SK-MEL-5 (cell line): ENCODE results near the gene USP40. TPM values are rescaled to one million over a fixed set of nuclear protein-coding genes. Genes with fewer than 3 reads are reported as not detected.

Source experiments
- DNase-seq: peaks from one replicate; pipeline ENCODE4 v3.0.0-alpha.2; 2016; ENCODE audit warnings: low read depth, low spot score
- in situ Hi-C: cut with HindIII; loops from 2 replicates; pipeline ENCODE4 v1.10.0; 2016; ENCODE audit warnings: low sequenced_read_pairs, high pct_unique_total_duplicates, low pct_unique_long_range_greater_than_20kb
- total RNA-seq: library from RNA; depleted of rRNA; stranded (reverse); fragments of >200 nt; shearing (Covaris generic); gene quantifications from 2 replicates; pipeline ENCODE4 v1.2.3, GENCODE V29; 2014

USP40 gene
- total RNA-seq, 1 experiment from 2014 or later: 38.3 TPM

GRCh38 chr2:233470839-233471238 lies 95.7 kb downstream of the USP40 start:
- no peak for DNase-seq
- in situ Hi-C loops: no loop called here

DNA sequence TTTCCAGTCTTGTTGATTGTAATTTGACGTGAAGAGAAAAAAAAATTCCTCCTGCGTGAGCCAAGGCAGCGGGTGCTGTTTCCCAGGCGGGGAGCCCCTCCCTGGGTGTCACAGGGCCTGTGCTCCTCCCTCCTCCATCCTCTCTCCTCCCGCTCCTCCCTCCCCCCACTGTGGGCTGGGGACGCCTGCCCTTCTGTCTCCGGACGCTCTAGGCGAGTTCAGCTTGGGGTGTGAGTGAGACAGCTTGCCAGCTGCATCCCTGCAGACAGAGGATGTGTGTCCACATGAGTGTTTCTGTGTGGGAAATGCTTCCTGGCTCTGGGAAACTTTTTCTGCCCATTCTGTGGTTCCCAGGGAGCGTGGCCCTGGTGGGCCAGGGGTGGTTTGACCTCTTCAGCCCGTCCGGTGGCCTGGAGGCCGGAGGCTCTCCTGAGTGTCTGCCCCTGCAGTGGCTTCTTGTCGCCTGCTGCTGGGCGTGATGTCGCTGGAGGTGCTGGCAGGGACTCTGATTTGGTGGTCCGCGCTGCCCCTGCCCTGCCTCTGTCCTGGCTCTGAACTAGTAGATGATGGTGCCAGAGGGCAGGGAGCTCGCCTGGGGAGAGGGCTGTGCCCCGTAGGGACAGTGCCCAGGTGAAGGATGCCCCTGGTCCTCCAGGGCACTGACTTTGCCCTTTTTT lies 96.4 kb downstream of the USP40 start:
- DNase-seq: no peak

DNA sequence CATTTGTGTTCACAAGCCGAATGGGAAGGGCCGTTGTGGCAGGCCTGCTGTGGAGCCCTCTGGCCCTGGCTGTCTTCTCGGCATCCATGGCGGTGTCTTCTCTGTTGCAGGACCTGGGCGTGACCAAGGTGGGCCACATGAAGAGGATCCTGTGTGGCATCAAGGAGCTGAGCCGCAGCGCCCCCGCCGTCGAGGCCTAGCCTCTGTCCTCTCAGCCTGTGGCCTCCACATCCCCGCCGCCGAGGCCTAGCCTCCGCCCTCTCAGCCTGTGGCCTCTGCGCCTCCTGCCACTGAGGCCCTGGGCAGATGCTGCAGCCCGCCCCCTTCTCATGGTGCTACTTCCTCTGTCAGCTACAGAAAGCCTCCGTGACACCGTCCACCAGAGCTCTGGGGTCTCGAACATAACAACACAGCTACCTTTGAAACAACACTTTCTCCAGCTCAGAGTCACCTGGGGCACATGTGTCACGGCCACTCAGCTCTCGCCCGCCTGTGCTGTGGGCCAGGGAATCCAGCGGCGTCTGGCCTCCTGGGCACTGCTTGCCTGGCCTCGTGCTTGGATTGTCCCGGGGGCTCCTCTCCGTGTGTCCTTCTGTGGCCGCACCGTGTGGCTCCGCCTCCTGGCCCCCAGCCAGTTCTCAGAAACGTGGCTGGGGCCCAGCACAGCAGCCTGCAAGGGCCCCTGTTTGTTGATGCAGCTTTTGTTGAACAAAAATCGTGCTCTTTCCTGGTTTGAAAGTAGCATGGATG lies 97.1 kb downstream of the USP40 start:
- no peak for DNase-seq
- in situ Hi-C loops: no loop called here

More for the DNA sequence above, 96.4 kb downstream of the USP40 start:
- in situ Hi-C loops: no loop called here

GRCh38 chr2:233468741-233469110 lies 97.9 kb downstream of the USP40 start:
- in situ Hi-C loops: no loop called here
- DNase-seq: no peak

GRCh38 chr2:233468047-233468740 lies 98.4 kb downstream of the USP40 start:
- DNase-seq: no peak
- in situ Hi-C loops: no loop called here

DNA sequence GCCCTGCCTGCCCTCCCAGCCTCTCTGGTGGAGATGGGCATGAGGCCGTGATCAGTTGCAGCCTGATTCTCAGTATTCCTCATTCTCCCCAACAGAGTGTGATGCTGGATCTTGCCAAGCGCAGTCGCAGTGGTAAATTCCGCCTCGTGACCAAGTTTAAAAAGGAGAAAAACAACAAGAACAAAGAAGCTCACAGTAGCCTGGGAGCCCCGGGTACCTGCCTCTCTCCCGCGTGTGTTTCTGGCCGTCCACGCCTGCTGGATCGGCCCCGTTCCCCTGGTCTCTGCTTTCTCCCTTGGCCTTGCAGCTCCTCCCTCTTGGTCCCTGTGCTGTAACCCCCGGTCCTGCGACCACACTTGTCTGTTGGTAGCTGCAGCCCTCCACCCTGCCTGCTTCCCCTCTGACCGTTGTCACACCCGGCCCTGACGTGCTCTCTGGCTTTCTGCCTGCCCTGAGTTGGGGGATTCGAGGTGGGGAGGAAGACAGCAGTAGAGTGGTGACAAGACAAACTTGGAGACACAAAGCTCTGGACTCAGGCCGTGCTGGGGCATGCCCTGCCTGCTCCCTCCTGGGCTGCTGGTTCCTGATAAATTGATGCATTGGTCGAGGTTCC lies 99.5 kb downstream of the USP40 start:
- no peak for DNase-seq
- in situ Hi-C loops: no loop called here

- in situ Hi-C loops: no loop called here
- no peak for DNase-seq
These were observed 101.9 kb downstream of the USP40 start for GRCh38 chr2:233464531-233465240.

DNA sequence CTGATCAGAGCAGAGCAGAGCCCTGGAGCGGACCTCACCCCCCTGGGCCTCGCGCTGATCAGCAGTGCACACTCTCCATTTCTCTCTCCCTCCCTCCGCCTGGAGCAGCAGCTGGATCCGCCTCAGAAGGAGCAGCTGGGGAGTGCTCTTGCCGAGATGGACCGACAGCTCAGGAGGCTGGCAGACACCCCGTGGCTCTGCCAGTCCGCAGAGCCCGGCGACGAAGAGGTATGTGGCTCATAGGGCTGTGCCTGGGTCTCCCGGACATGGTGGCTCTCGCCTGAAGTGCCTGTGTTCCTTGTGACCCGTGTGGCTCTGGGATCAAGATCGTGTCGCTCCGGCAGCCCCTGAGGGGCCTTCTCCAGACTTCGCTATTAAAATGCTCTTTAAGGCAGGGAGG lies 102.5 kb downstream of the USP40 start:
- in situ Hi-C loops: no loop called here
- no peak for DNase-seq

DNA sequence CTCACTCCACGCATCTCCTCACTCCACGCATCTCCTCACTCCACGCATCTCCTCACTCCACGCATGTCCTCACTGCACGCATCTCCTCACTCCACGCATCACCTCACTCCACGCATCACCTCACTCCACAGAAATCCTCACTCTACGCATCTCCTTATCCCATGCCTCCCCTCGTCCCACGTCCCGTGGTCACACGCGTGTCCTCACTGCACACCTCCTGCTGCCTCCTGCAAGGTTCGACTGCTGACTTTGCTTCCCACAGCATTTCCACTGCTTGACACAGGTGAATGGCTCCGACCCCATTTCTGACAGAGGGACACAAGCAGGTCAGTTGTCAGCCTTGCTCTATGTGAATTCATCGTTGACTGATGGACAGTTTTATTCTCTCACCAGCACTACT lies 103.0 kb downstream of the USP40 start:
- in situ Hi-C loops: no loop called here
- no peak for DNase-seq

GRCh38 chr2:233462826-233463470 lies 103.6 kb downstream of the USP40 start:
- DNase-seq: no peak
- in situ Hi-C loops: no loop called here

DNA sequence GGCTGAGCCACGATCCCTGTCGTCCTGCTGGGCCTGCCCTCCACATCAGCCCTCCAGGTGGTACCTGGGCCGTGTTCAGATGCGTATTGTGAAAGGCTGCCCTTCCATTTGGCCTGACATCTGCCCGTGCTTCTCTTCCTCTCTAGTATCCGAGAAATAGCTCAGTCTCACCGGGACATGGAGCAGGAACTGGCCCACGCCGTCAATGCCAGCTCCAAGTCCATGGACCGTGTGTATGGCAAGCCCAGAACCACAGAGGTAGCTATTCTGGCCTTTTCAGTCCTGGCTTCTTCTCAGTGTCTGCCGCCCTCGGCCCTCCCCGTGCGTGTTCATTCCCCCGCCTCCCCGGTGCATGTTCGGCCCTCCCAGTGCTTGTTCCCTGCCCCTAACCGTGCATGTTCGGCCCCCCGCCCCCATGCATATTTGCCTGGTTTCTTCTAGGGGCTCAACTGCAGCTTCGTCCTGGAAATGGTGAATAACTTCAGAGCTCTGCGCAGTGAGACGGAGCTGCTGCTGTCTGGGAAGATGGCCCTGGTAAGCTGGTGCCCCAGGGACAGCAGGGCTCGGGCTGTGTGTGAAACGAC lies 104.3 kb downstream of the USP40 start:
- no peak for DNase-seq
- in situ Hi-C loops: no loop called here

GRCh38 chr2:233461481-233461891 lies 105.1 kb downstream of the USP40 start:
- in situ Hi-C loops: no loop called here
- no peak for DNase-seq

GRCh38 chr2:233460726-233461441 lies 105.7 kb downstream of the USP40 start:
- in situ Hi-C loops: no loop called here
- no peak for DNase-seq

DNA sequence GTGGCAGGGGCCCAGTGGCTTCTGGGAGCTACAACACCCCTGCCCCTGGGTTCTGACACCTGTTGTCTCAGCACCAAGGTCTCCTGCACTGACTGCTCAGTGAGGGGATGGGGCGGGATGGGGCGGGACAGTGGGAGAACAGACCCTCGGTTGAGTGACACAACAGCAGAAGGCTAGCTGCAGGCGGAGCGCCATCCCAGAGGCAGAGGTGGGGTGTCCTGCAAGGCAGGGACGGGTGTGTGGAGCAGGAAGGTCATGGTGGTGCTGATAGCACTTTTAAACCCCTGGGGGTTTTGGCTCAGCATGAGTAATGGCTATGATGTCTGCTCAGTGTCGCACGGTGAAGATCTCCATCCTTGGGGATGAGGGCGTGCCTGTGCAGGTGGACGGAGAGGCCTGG lies 107.2 kb downstream of the USP40 start:
- in situ Hi-C loops: no loop called here

GRCh38 chr2:233458826-233459225 lies 107.8 kb downstream of the USP40 start:
- in situ Hi-C loops: no loop called here
- DNase-seq: no peak

More for the DNA sequence above, 107.2 kb downstream of the USP40 start:
- DNase-seq: no peak

- no peak for DNase-seq
- in situ Hi-C loops: no loop called here
These were observed 108.5 kb downstream of the USP40 start for GRCh38 chr2:233458031-233458610.
